Stimulated activated naive B cell treated with anti-CD40 and anti-IgM and Interleukin-4, amounts not matched to agents 10 μg/mL and 1 μg/mL and 100 μg/mL, for 72 hours (primary cell): ENCODE data around the gene SPRR4.

Experiments used
- ATAC-seq, 2 donors: fragments of 150-1000 bp; cut with Tn5 transposase; replicated peaks; 2 replicates each; pipeline ENCODE4 v1.10.0; 2021; ENCODE audit warnings: moderate library complexity in 1 of 2
- DNase-seq: peaks from one replicate; pipeline ENCODE4 v3.0.0; 2021
- H3K27ac Mint-ChIP-seq: one replicate; pipeline ENCODE4 v1.8.0; 2022; ENCODE audit warnings: mild to moderate bottlenecking, mixed read lengths
- H3K27me3 Mint-ChIP-seq, 2 donors: one replicate each; pipeline ENCODE4 v1.8.0; 2022; ENCODE audit warnings: mixed read lengths in 2 of 2
- H3K36me3 Mint-ChIP-seq, 2 donors: one replicate each; pipeline ENCODE4 v1.8.0; 2022; ENCODE audit warnings: mixed read lengths in 2 of 2, mild to moderate bottlenecking in 1 of 2
- H3K4me1 Mint-ChIP-seq, 2 donors: one replicate each; pipeline ENCODE4 v1.8.0; 2022; ENCODE audit warnings: mixed read lengths in 2 of 2, mild to moderate bottlenecking in 1 of 2
- H3K4me3 Mint-ChIP-seq, 2 donors: one replicate each; pipeline ENCODE4 v1.8.0; 2022; ENCODE audit warnings: mild to moderate bottlenecking in 2 of 2, mixed read lengths in 2 of 2, moderate library complexity in 1 of 2
- H3K9me3 Mint-ChIP-seq, 2 donors: one replicate each; pipeline ENCODE4 v1.8.0; 2022; ENCODE audit warnings: mixed read lengths in 2 of 2, mild to moderate bottlenecking in 1 of 2

Gene SPRR4

DNA sequence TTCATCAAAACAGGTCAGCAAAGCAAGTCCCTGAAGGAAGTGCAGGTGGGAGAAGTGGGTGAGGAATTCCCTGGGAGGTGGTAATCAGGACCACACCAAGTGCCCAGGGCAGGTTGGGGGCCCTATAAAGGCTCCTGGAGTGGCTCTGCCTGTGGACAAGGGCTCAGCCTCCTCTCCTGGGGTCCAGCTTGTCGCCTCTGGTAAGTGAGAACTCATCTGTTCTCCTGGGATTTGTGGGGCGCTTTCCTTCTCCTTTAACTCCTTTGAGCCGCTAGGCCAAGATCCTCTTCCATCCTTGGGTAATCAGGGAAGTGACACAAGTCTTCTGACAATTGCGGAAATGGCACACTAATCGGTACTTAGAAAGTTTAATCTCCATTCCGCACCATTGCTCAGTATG lies at the start of gene SPRR4:
SPRR4 (plus strand) TSS at position 154 of the 400 bp plus-strand sequence. CDS start 1,243 bp downstream, outside the sequence.
- no peak for ATAC-seq
- H3K27ac Mint-ChIP-seq: no peak within 1 kb of the TSS
- no peaks in the 10 kb centered on the region for H3K36me3 Mint-ChIP-seq
- H3K9me3 Mint-ChIP-seq: no peaks in the 10 kb centered on the region
- peaks cover 0 to 2% of the 10 kb centered on the region in 2 donors for H3K4me1 Mint-ChIP-seq
- peaks cover 31 to 47% of the 10 kb centered on the region in 2 donors for H3K27me3 Mint-ChIP-seq
- no peak for DNase-seq
- H3K4me3 Mint-ChIP-seq: no peak within 1 kb of the TSS

GRCh38 chr1:152924191-152924590 lies 46.3 kb upstream of the SPRR4 start:
- no peak overlapping the region for H3K27ac Mint-ChIP-seq
- peaks cover 14 to 18% of the 10 kb centered on the region in 2 donors for H3K27me3 Mint-ChIP-seq
- DNase-seq (no peak), ATAC-seq (peak in 1 of 2 donors; percentile 29)
- no peaks in the 10 kb centered on the region for H3K36me3 Mint-ChIP-seq
- no peak overlapping the region for H3K4me3 Mint-ChIP-seq
- H3K4me1 Mint-ChIP-seq: no peaks in the 10 kb centered on the region
- peaks cover 0 to 3% of the 10 kb centered on the region in 2 donors for H3K9me3 Mint-ChIP-seq

DNA sequence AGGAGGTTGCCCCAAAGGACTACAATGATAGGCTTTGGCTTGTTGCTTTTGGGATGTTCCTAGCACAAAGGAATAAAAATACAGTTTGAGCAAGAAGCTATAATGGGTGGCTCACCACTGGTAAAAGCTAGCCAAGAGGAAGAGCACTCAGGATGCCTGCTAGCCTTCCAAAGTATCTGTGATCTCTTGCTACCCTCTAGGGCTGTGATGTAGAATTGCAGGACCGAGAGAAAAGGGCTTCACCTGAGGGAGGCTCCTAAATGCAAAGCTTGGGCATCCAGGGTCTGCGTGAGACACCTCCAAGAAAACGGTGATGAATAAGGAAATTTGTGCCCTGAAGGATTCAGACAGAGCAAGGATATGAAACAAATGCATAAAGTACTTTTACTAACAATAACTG lies 44.4 kb upstream of the SPRR4 start:
- H3K4me1 Mint-ChIP-seq: no peaks in the 10 kb centered on the region
- peaks cover 0 to 3% of the 10 kb centered on the region in 2 donors for H3K9me3 Mint-ChIP-seq
- H3K27ac Mint-ChIP-seq: no peak overlapping the region
- ATAC-seq: peak in 1 of 2 donors; percentile 62
- DNase-seq: no peak
- H3K36me3 Mint-ChIP-seq: no peaks in the 10 kb centered on the region
- no peak overlapping the region for H3K4me3 Mint-ChIP-seq
- H3K27me3 Mint-ChIP-seq: peaks cover 14 to 18% of the 10 kb centered on the region in 2 donors

- no peak for DNase-seq
- H3K36me3 Mint-ChIP-seq: no peaks in the 10 kb centered on the region
- H3K27me3 Mint-ChIP-seq: peaks cover 8 to 14% of the 10 kb centered on the region in 2 donors
- no peak for ATAC-seq
- peaks cover 0 to 2% of the 10 kb centered on the region in 2 donors for H3K9me3 Mint-ChIP-seq
- no peak overlapping the region for H3K4me3 Mint-ChIP-seq
- no peak overlapping the region for H3K27ac Mint-ChIP-seq
- H3K4me1 Mint-ChIP-seq: no peaks in the 10 kb centered on the region
These were observed 41.8 kb upstream of the SPRR4 start for GRCh38 chr1:152928671-152929070.

- no peak overlapping the region for H3K4me3 Mint-ChIP-seq
- H3K27me3 Mint-ChIP-seq: peaks cover 10 to 19% of the 10 kb centered on the region in 2 donors
- H3K9me3 Mint-ChIP-seq: peaks cover 0 to 2% of the 10 kb centered on the region in 2 donors
- no peaks in the 10 kb centered on the region for H3K36me3 Mint-ChIP-seq
- no peak overlapping the region for H3K27ac Mint-ChIP-seq
- ATAC-seq: no peak
- H3K4me1 Mint-ChIP-seq: no peaks in the 10 kb centered on the region
- no peak for DNase-seq
These were observed 38.2 kb upstream of the SPRR4 start for GRCh38 chr1:152932170-152932811.

GRCh38 chr1:152933196-152933595 lies 37.3 kb upstream of the SPRR4 start:
- no peak overlapping the region for H3K27ac Mint-ChIP-seq
- no peaks in the 10 kb centered on the region for H3K4me1 Mint-ChIP-seq
- DNase-seq: no peak
- H3K36me3 Mint-ChIP-seq: no peaks in the 10 kb centered on the region
- H3K27me3 Mint-ChIP-seq: peaks cover 10 to 19% of the 10 kb centered on the region in 2 donors
- H3K4me3 Mint-ChIP-seq: no peak overlapping the region
- peaks cover 0 to 2% of the 10 kb centered on the region in 2 donors for H3K9me3 Mint-ChIP-seq
- no peak for ATAC-seq

DNA sequence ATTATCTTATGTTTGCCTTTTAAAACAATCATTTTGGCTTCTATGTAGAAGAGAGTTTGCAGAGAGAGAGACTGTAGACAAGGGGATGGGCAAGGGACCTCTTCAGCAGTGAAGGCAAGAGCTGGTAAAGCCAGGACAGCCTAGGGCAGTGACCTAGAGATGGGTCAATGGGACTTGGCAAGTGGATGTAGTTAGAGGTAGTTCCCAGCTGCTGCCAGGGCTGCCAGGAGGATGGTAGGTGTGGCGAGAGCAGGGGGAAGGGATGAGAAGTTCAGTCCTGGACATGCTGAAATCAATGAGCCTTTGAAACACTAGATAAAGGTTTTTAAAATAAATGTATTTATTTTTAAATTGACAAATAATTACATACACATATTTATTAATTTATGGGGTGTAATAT lies 29.8 kb upstream of the SPRR4 start:
- H3K27me3 Mint-ChIP-seq: peaks cover 11 to 19% of the 10 kb centered on the region in 2 donors
- no peaks in the 10 kb centered on the region for H3K4me1 Mint-ChIP-seq
- no peak overlapping the region for H3K4me3 Mint-ChIP-seq
- ATAC-seq (no peak), DNase-seq (no peak)
- no peaks in the 10 kb centered on the region for H3K9me3 Mint-ChIP-seq
- no peak overlapping the region for H3K27ac Mint-ChIP-seq
- H3K36me3 Mint-ChIP-seq: no peaks in the 10 kb centered on the region

DNA sequence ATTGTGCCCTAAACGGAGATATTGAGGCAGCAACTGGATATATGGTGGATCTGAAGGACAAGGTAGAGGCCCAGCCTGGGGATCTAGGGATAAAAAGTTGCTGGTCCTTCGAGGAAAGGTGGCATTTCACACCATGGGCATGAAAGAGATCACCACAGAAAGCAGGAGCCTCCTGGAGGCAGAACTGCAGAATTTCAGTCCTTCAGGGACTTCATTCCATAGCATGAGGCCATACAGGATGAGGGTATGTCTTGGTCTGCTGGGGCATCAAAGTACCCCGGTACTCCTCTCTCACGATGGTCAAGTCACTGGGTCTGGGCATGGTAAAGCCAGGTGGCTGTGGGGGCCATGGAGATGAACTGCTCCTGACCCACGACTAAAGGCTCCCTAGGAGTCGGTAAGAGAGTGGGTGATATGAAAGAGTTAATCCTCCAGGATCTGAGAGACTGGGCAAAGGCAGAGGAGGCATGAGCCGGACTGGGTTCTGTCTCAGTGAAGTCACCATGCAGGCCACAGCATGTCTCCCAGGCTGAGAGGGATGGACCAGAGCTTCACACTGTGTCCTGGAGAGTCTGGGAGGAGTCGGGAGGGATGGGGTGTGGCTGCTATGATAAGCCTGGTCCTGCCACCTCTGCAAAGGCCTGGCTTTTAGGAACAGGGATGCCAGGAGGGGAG lies 29.3 kb upstream of the SPRR4 start:
- Mint-ChIP-seq H3K27ac (no peak overlapping the region), H3K27me3 (peaks cover 11 to 15% of the 10 kb centered on the region in 2 donors), H3K36me3 (no peaks in the 10 kb centered on the region), H3K4me1 (no peaks in the 10 kb centered on the region), H3K9me3 (no peaks in the 10 kb centered on the region), H3K4me3 (no peak overlapping the region)
- DNase-seq (no peak), ATAC-seq (no peak)

DNA sequence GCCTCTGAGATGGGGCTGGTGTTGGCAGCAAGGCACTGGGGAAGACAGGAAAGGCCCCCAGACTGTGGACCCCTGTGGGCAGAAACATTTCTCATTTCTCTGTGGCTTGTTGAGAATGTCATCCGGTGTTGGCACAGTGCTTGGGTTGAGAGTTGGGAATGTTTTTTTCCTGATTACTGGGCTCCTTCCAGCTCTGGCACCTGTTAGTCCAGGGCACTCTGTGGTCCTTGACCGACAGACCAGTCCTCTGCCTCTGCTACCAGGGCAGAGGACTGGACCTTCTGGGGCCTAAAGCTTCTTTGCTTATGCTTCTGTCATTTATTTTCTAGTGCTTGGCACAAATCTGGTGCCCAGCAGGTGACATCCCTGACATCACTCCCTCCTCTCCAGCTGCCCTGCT lies 28.3 kb upstream of the SPRR4 start:
- ATAC-seq: no peak
- H3K27me3 Mint-ChIP-seq: peaks cover 18 to 19% of the 10 kb centered on the region in 2 donors

GRCh38 chr1:152946248-152946647 lies 24.2 kb upstream of the SPRR4 start:
- DNase-seq (no peak), ATAC-seq (no peak)
- H3K27ac Mint-ChIP-seq: no peak overlapping the region
- H3K4me3 Mint-ChIP-seq: no peak overlapping the region
- peaks cover 17 to 23% of the 10 kb centered on the region in 2 donors for H3K27me3 Mint-ChIP-seq
- H3K36me3 Mint-ChIP-seq: no peaks in the 10 kb centered on the region
- H3K9me3 Mint-ChIP-seq: no peaks in the 10 kb centered on the region
- no peaks in the 10 kb centered on the region for H3K4me1 Mint-ChIP-seq

More for the DNA sequence above, 28.3 kb upstream of the SPRR4 start:
- no peak for DNase-seq
- Mint-ChIP-seq H3K4me1 (no peaks in the 10 kb centered on the region), H3K36me3 (no peaks in the 10 kb centered on the region), H3K9me3 (no peaks in the 10 kb centered on the region), H3K27ac (no peak overlapping the region), H3K4me3 (no peak overlapping the region)

GRCh38 chr1:152946651-152947256 lies 23.7 kb upstream of the SPRR4 start, which contains the start of gene SPRR5:
SPRR5 (plus strand) TSS chr1:152947206; CDS start chr1:152948555, 1,349 bp downstream.
- no peak within 1 kb of the TSS for H3K4me3 Mint-ChIP-seq
- ATAC-seq (no peak), DNase-seq (no peak)
- H3K36me3 Mint-ChIP-seq: no peaks in the 10 kb centered on the region
- H3K9me3 Mint-ChIP-seq: no peaks in the 10 kb centered on the region
- no peaks in the 10 kb centered on the region for H3K4me1 Mint-ChIP-seq
- H3K27me3 Mint-ChIP-seq: peaks cover 15 to 28% of the 10 kb centered on the region in 2 donors
- no peak within 1 kb of the TSS for H3K27ac Mint-ChIP-seq

GRCh38 chr1:152951711-152952110 lies 18.7 kb upstream of the SPRR4 start:
- H3K4me3 Mint-ChIP-seq: no peak overlapping the region
- H3K4me1 Mint-ChIP-seq: no peaks in the 10 kb centered on the region
- peaks cover 18 to 32% of the 10 kb centered on the region in 2 donors for H3K27me3 Mint-ChIP-seq
- H3K27ac Mint-ChIP-seq: no peak overlapping the region
- no peaks in the 10 kb centered on the region for H3K9me3 Mint-ChIP-seq
- ATAC-seq (no peak), DNase-seq (no peak)
- no peaks in the 10 kb centered on the region for H3K36me3 Mint-ChIP-seq

GRCh38 chr1:152953761-152954160 lies 16.7 kb upstream of the SPRR4 start:
- H3K4me1 Mint-ChIP-seq: no peaks in the 10 kb centered on the region
- H3K27me3 Mint-ChIP-seq: peaks cover 10 to 27% of the 10 kb centered on the region in 2 donors
- no peaks in the 10 kb centered on the region for H3K36me3 Mint-ChIP-seq
- H3K4me3 Mint-ChIP-seq: no peak overlapping the region
- DNase-seq: no peak
- H3K27ac Mint-ChIP-seq: no peak overlapping the region
- no peaks in the 10 kb centered on the region for H3K9me3 Mint-ChIP-seq
- no peak for ATAC-seq

DNA sequence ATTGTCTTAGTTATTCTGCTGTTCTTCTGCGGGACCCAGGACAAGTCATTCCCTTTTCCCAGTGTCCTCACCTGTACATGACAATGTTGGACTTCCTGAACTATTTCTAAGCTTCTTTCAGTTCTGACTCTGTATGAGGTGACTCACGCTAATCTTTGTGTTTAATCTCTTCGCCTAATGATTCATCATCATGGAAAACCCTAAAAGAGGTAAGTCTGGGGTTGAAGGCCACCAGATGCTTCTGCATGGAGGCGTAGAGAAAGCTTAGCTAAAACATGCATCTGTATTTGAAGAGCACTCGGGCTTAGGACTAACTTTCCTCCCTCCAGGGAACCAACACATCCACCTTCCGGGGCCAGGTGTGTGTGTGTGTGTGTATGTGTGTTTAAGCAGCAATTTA lies 16.0 kb upstream of the SPRR4 start:
- no peaks in the 10 kb centered on the region for H3K9me3 Mint-ChIP-seq
- no peak overlapping the region for H3K4me3 Mint-ChIP-seq
- peaks cover 10 to 27% of the 10 kb centered on the region in 2 donors for H3K27me3 Mint-ChIP-seq
- ATAC-seq: no peak
- H3K4me1 Mint-ChIP-seq: no peaks in the 10 kb centered on the region
- no peak overlapping the region for H3K27ac Mint-ChIP-seq
- no peak for DNase-seq
- H3K36me3 Mint-ChIP-seq: no peaks in the 10 kb centered on the region

DNA sequence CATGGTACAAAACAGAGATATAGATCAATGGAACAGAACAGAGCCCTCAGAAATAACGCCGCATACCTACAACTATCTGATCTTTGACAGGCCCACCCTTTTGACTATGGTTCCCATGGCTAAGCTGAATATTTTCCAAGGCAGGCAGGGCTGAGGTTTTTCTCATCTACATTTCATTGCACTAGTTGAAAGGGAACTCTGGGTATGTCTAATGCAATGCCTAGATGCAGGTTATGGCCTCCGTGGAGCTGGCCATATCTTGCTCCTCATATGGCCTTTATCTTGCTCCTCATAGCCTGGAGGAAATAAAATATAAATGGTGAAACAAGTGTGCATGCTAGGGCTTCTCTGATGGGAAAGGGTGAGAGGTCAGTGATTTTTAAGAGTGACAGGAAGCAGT lies 12.9 kb upstream of the SPRR4 start:
- DNase-seq: no peak
- no peaks in the 10 kb centered on the region for H3K36me3 Mint-ChIP-seq

More for the DNA sequence above, 12.9 kb upstream of the SPRR4 start:
- Mint-ChIP-seq H3K4me3 (no peak overlapping the region), H3K9me3 (no peaks in the 10 kb centered on the region), H3K27ac (no peak overlapping the region), H3K27me3 (peaks cover 17% of the 10 kb centered on the region in 2 donors), H3K4me1 (peaks cover 8 to 10% of the 10 kb centered on the region in 2 donors)
- no peak for ATAC-seq
